CD4-positive, CD25-positive, alpha-beta regulatory T cell (primary cell): ENCODE measurements around the gene TTLL5. TPM values are rescaled to one million over a fixed set of nuclear protein-coding genes. Genes with fewer than 3 reads are reported as not detected.

ENCODE experiments used
- ATAC-seq, 2 donors: fragments of 150-1000 bp; cut with Tn5 transposase; one replicate each; pipeline ENCODE4 v1.10.0; 2021; ENCODE audit warnings: low read depth in 2 of 2, moderate number of reproducible peaks in 2 of 2, moderate library complexity in 1 of 2
- DNase-seq, 3 donors: peaks; one replicate each; pipeline versions ENCODE4 v3.0.0 to v3.0.0-alpha.2; 2012 to 2022; ENCODE audit warnings: mixed read lengths in 1 of 3
- H3K27ac ChIP-seq: one replicate; pipeline ENCODE4 v1.7.0; 2013; ENCODE audit warnings: mild to moderate bottlenecking, low read length; ENCODE audit not compliant: insufficient read depth, poor library complexity, severe bottlenecking
- H3K27me3 ChIP-seq: one replicate; pipeline ENCODE4 v1.7.0; 2013; ENCODE audit warnings: low read length; ENCODE audit not compliant: control insufficient read depth, insufficient read depth
- H3K36me3 ChIP-seq: one replicate; pipeline ENCODE4 v1.7.0; 2013; ENCODE audit warnings: mild to moderate bottlenecking, low read length, moderate library complexity; ENCODE audit not compliant: control insufficient read depth, insufficient read depth
- H3K4me1 ChIP-seq: 2 replicates; pipeline ENCODE4 v1.7.0; 2013; ENCODE audit warnings: mild to moderate bottlenecking, low read length; ENCODE audit not compliant: insufficient read depth, control insufficient read depth, poor library complexity, severe bottlenecking
- H3K4me3 ChIP-seq: one replicate; pipeline ENCODE4 v1.7.0; 2013; ENCODE audit warnings: low read depth, mild to moderate bottlenecking, low read length, moderate library complexity
- H3K9me3 ChIP-seq, 2 experiments: 1 replicate in 1 of 2; 2 replicates in 1 of 2; pipeline ENCODE4 v1.7.0; 2013; ENCODE audit warnings: low read length in 2 of 2, mild to moderate bottlenecking in 1 of 2, moderate library complexity in 1 of 2; ENCODE audit not compliant: control insufficient read depth in 2 of 2
- H3K27ac Mint-ChIP-seq, 3 donors: one replicate each; pipeline ENCODE4 v1.8.0; 2020 to 2022; ENCODE audit warnings: mild to moderate bottlenecking in 3 of 3, mixed read lengths in 3 of 3, moderate library complexity in 2 of 3
- H3K27me3 Mint-ChIP-seq: one replicate; pipeline ENCODE4 v1.8.0; 2022; ENCODE audit warnings: mild to moderate bottlenecking, mixed read lengths
- H3K36me3 Mint-ChIP-seq: one replicate; pipeline ENCODE4 v1.8.0; 2020; ENCODE audit warnings: mixed read lengths
- H3K4me1 Mint-ChIP-seq, 4 donors: one replicate each; pipeline ENCODE4 v1.8.0; 2020 to 2022; ENCODE audit warnings: mixed read lengths in 4 of 4, mild to moderate bottlenecking in 1 of 4
- H3K4me3 Mint-ChIP-seq, 4 donors: one replicate each; pipeline ENCODE4 v1.8.0; 2020 to 2022; ENCODE audit warnings: mild to moderate bottlenecking in 4 of 4, mixed read lengths in 4 of 4, moderate library complexity in 3 of 4
- H3K9me3 Mint-ChIP-seq, 7 donors: one replicate each; pipeline ENCODE4 v1.8.0; 2020 to 2022; ENCODE audit warnings: mixed read lengths in 7 of 7, mild to moderate bottlenecking in 3 of 7, moderate library complexity in 2 of 7
- polyA plus RNA-seq, 4 donors: library from polyadenylated mRNA; unstranded; fragments of 300-500 nt; fragmentation: Illumina TruSeq; gene quantifications; one replicate each; pipeline ENCODE4 v1.2.3, GENCODE V29; 2021
- total RNA-seq: library from RNA; stranded (reverse); gene quantifications from one replicate; pipeline ENCODE4 v1.2.3, GENCODE V29; 2022

Gene TTLL5
- total and polyA plus RNA-seq, 5 donors from 2014 or later = 4.9 to 39.2 (median 8.7) TPM

DNA sequence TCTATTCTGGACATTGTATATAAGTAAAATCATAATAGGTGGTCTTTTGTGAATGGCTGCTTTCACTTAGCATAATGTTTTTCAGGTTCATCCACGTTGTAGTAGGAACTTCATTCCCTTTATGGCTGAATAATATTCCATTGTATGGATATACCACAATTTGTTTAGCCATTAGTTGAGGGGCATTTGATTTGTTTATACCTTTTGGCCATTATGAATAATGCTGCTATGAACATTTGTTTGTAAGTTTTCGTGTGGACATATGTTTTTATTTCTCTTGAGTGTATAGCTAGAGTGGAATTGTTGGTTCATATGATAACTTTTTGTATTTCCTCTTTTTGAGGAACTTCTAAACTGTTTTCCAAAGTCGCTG lies 123.3 kb downstream of the TTLL5 start:
- Mint-ChIP-seq H3K36me3 (peaks cover 50% of the 10 kb centered on the region), H3K27ac (no peak overlapping the region), H3K27me3 (no peaks in the 10 kb centered on the region), H3K4me1 (no peaks in the 10 kb centered on the region), H3K4me3 (no peak overlapping the region), H3K9me3 (peaks cover 0 to 6% (median 0%) of the 10 kb centered on the region in 7 donors)
- DNase-seq = no peak
- Histone ChIP-seq H3K9me3 (no peaks in the 10 kb centered on the region), H3K27me3 (no peaks in the 10 kb centered on the region), H3K4me1 (no peaks in the 10 kb centered on the region), H3K27ac (no peak overlapping the region), H3K36me3 (peaks cover 16% of the 10 kb centered on the region), H3K4me3 (no peak overlapping the region)
- no peak for ATAC-seq

GRCh38 chr14:75793806-75794205 lies 132.8 kb downstream of the TTLL5 start:
- Histone ChIP-seq H3K27me3 (no peaks in the 10 kb centered on the region), H3K4me1 (no peaks in the 10 kb centered on the region), H3K9me3 (no peaks in the 10 kb centered on the region), H3K27ac (no peak overlapping the region), H3K36me3 (no peaks in the 10 kb centered on the region), H3K4me3 (no peak overlapping the region)
- Mint-ChIP-seq H3K9me3 (peaks cover 0 to 17% (median 6%) of the 10 kb centered on the region in 7 donors), H3K4me3 (no peak overlapping the region), H3K27me3 (no peaks in the 10 kb centered on the region), H3K27ac (no peak overlapping the region), H3K4me1 (no peaks in the 10 kb centered on the region), H3K36me3 (peaks cover 51% of the 10 kb centered on the region)
- ATAC-seq (no peak), DNase-seq (peak in 1 of 3 donors; percentile 19)

- Histone ChIP-seq H3K27ac (no peak overlapping the region), H3K4me1 (no peaks in the 10 kb centered on the region), H3K27me3 (no peaks in the 10 kb centered on the region), H3K9me3 (no peaks in the 10 kb centered on the region), H3K36me3 (peaks cover under 1% of the 10 kb centered on the region), H3K4me3 (no peak overlapping the region)
- Mint-ChIP-seq H3K27ac (no peak overlapping the region), H3K4me3 (no peak overlapping the region), H3K9me3 (peaks cover 0 to 22% (median 4%) of the 10 kb centered on the region in 7 donors), H3K36me3 (peaks cover 55% of the 10 kb centered on the region), H3K4me1 (no peaks in the 10 kb centered on the region), H3K27me3 (no peaks in the 10 kb centered on the region)
- ATAC-seq = no peak
- DNase-seq = no peak
Observed at GRCh38 chr14:75794615-75795038, 133.6 kb downstream of the TTLL5 start.

DNA sequence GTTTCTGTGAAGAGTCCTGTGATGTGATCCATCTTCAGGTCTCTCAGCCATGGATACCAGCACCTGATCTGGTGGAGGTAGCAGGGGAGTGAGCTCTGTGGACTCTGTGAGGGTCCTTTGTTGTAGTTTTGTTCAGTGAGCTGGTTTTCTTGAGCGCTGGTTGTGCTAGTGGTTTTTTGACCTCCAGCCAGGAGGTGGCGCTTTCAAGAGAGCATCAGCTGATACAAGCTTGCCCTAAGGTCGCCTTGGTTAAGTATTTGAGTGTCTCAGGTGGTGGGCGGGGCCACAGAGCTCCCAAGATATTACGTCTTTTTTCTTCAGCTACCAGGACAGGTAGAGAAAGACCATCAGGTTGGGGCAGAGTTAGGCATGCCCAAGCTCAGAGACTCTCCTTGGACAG lies 139.7 kb downstream of the TTLL5 start:
- H3K4me3 Mint-ChIP-seq = no peak overlapping the region
- peaks cover 62% of the 10 kb centered on the region for H3K36me3 Mint-ChIP-seq
- no peaks in the 10 kb centered on the region for H3K4me1 Mint-ChIP-seq

DNA sequence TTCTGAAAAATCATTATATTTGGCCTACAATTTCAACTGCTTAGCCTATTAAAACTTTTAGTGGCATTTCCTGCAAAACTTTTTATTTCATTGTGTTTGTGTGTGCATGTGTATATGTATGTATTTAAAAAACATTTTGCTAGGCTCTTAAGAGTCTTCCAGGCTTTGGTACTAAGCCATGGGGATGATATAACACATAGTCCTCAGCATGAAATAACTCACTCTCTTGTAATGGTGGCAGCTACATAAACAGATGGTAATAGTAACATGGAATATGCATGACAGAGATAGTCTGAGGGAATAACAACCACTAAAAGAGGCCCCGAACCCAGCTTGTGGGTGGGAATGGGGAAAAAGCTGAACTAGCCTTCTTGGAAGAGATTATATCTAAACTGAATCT lies 141.4 kb downstream of the TTLL5 start:
- H3K9me3 ChIP-seq = no peaks in the 10 kb centered on the region
- peak overlapping the region in 1 of 3 donors; percentile 10 for H3K27ac Mint-ChIP-seq
- H3K9me3 Mint-ChIP-seq = peaks cover 0 to 11% (median 2%) of the 10 kb centered on the region in 7 donors
- ATAC-seq = no peak
- H3K4me1 ChIP-seq = no peaks in the 10 kb centered on the region
- no peak overlapping the region for H3K4me3 ChIP-seq
- no peak for DNase-seq
- H3K4me1 Mint-ChIP-seq = no peaks in the 10 kb centered on the region
- peaks cover 18% of the 10 kb centered on the region for H3K36me3 ChIP-seq
- H3K27me3 ChIP-seq = no peaks in the 10 kb centered on the region
- H3K27me3 Mint-ChIP-seq = no peaks in the 10 kb centered on the region
- H3K4me3 Mint-ChIP-seq = no peak overlapping the region
- H3K27ac ChIP-seq = no peak overlapping the region
- peaks cover 50% of the 10 kb centered on the region for H3K36me3 Mint-ChIP-seq

More for the DNA sequence above, 139.7 kb downstream of the TTLL5 start:
- no peak overlapping the region for H3K4me3 ChIP-seq
- ATAC-seq (no peak), DNase-seq (peak in 1 of 3 donors; percentile 27)
- no peak overlapping the region for H3K27ac ChIP-seq
- H3K27me3 Mint-ChIP-seq = no peaks in the 10 kb centered on the region
- no peak overlapping the region for H3K27ac Mint-ChIP-seq
- no peaks in the 10 kb centered on the region for H3K4me1 ChIP-seq
- H3K27me3 ChIP-seq = no peaks in the 10 kb centered on the region
- peaks cover 0 to 20% (median 2%) of the 10 kb centered on the region in 7 donors for H3K9me3 Mint-ChIP-seq
- no peaks in the 10 kb centered on the region for H3K9me3 ChIP-seq
- H3K36me3 ChIP-seq = peaks cover 18% of the 10 kb centered on the region

DNA sequence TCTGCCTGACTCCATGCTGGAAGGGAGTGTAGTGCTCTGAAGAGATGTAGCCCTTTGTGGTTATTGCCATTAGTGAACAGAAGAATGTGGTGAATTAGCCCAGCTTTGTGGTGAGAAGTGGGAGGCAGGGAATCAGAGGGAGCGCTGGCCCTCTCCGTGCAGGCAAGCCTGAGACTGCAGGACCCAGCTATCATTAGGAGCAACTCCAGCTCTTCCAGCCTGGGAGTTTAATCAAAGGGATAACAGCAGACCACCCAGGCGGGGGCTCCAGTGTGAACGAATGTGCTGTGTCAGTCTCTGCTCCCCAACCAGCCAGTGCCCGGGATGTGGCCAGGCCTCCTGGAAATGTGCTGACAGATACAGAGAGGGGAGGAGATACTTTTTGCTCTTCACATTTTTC lies 142.7 kb downstream of the TTLL5 start:
- H3K4me3 Mint-ChIP-seq = no peak overlapping the region
- H3K27ac Mint-ChIP-seq = no peak overlapping the region
- peaks cover 38% of the 10 kb centered on the region for H3K36me3 Mint-ChIP-seq
- H3K9me3 ChIP-seq = no peaks in the 10 kb centered on the region
- H3K9me3 Mint-ChIP-seq = peaks cover 0 to 10% (median under 1%) of the 10 kb centered on the region in 7 donors
- ATAC-seq (no peak), DNase-seq (no peak)
- no peak overlapping the region for H3K27ac ChIP-seq
- no peaks in the 10 kb centered on the region for H3K27me3 Mint-ChIP-seq
- peaks cover 18% of the 10 kb centered on the region for H3K36me3 ChIP-seq
- H3K4me1 Mint-ChIP-seq = no peaks in the 10 kb centered on the region
- H3K4me1 ChIP-seq = no peaks in the 10 kb centered on the region
- no peaks in the 10 kb centered on the region for H3K27me3 ChIP-seq
- no peak overlapping the region for H3K4me3 ChIP-seq

- H3K36me3 Mint-ChIP-seq = peaks cover 29% of the 10 kb centered on the region
- no peak overlapping the region for H3K27ac Mint-ChIP-seq
Observed at GRCh38 chr14:75804570-75805275, 143.7 kb downstream of the TTLL5 start.

GRCh38 chr14:75805646-75806045 lies 144.6 kb downstream of the TTLL5 start:
- peaks cover 0 to 5% (median 0%) of the 10 kb centered on the region in 4 donors for H3K4me1 Mint-ChIP-seq

More at GRCh38 chr14:75804570-75805275, 143.7 kb downstream of the TTLL5 start:
- ATAC-seq (no peak), DNase-seq (no peak)
- Histone ChIP-seq H3K36me3 (peaks cover 17% of the 10 kb centered on the region), H3K9me3 (no peaks in the 10 kb centered on the region), H3K4me3 (no peak overlapping the region), H3K27me3 (no peaks in the 10 kb centered on the region), H3K4me1 (no peaks in the 10 kb centered on the region), H3K27ac (no peak overlapping the region)
- H3K27me3 Mint-ChIP-seq = no peaks in the 10 kb centered on the region
- no peak overlapping the region for H3K4me3 Mint-ChIP-seq
- H3K9me3 Mint-ChIP-seq = peaks cover 0 to 4% (median 0%) of the 10 kb centered on the region in 7 donors
- peaks cover 0 to 4% (median 0%) of the 10 kb centered on the region in 4 donors for H3K4me1 Mint-ChIP-seq

More at GRCh38 chr14:75805646-75806045, 144.6 kb downstream of the TTLL5 start:
- H3K36me3 Mint-ChIP-seq = peaks cover 25% of the 10 kb centered on the region
- ATAC-seq (no peak), DNase-seq (no peak)
- H3K27ac ChIP-seq = no peak overlapping the region
- no peaks in the 10 kb centered on the region for H3K9me3 ChIP-seq
- H3K27ac Mint-ChIP-seq = peak overlapping the region in 1 of 3 donors; percentile 57
- no peaks in the 10 kb centered on the region for H3K27me3 Mint-ChIP-seq
- no peaks in the 10 kb centered on the region for H3K27me3 ChIP-seq
- no peak overlapping the region for H3K4me3 Mint-ChIP-seq
- H3K4me3 ChIP-seq = no peak overlapping the region
- no peaks in the 10 kb centered on the region for H3K4me1 ChIP-seq
- H3K36me3 ChIP-seq = peaks cover 13% of the 10 kb centered on the region
- H3K9me3 Mint-ChIP-seq = peaks cover 0 to 1% (median 0%) of the 10 kb centered on the region in 7 donors
